ENCODE measurements around the gene PALS2. TPM values are rescaled to one million over a fixed set of nuclear protein-coding genes. Genes with fewer than 3 reads are reported as not detected.

Gene PALS2
- total RNA-seq, 1 experiment from 2014 or later = 64.6 TPM

GRCh38 chr7:24549991-24550390, 23.3 kb upstream of the PALS2 start:
- Mint-ChIP-seq H3K4me1 (peaks cover 5% of the 10 kb centered on the region; the same call in 1 of the 2 replicates), H3K36me3 (no peaks in the 10 kb centered on the region), H3K27me3 (ENCODE audit: low read depth) (no peaks in the 10 kb centered on the region), H3K9me3 (no peaks in the 10 kb centered on the region), H3K4me3 (no peak overlapping the region), H3K27ac (no peak overlapping the region)
- ATAC-seq = no peak
- no peak for TF ChIP-seq EMX1 (CRISPR knock-in tag; IDR thresholded peaks at IDR 0.05)
- TF ChIP-seq MXD4 (CRISPR knock-in tag; IDR thresholded peaks at IDR 0.05; ENCODE audit: borderline replicate concordance) = no peak
- no peak for TF ChIP-seq CBFB (CRISPR knock-in tag; IDR thresholded peaks at IDR 0.05; ENCODE audit: low read depth)
- TF ChIP-seq ETV6 (CRISPR knock-in tag; IDR thresholded peaks at IDR 0.05) = no peak
- TF ChIP-seq ZNF532 (CRISPR knock-in tag; IDR thresholded peaks at IDR 0.05; ENCODE audit: borderline replicate concordance) = no peak
- TF ChIP-seq SMAD3 (CRISPR knock-in tag; IDR thresholded peaks at IDR 0.05; ENCODE audit: borderline replicate concordance) = no peak
- TF ChIP-seq ZNF425 (CRISPR knock-in tag; conservative IDR thresholded peaks at IDR 0.05) = no peak
- TF ChIP-seq CDX4 (CRISPR knock-in tag; IDR thresholded peaks at IDR 0.05; ENCODE audit: borderline replicate concordance) = no peak
- TF ChIP-seq GABPB1 (CRISPR knock-in tag; IDR thresholded peaks at IDR 0.05) = no peak
- no peak for TF ChIP-seq ARID4B (CRISPR knock-in tag; IDR thresholded peaks at IDR 0.05; ENCODE audit: borderline replicate concordance)
- no peak for TF ChIP-seq TEAD4 (CRISPR knock-in tag; IDR thresholded peaks at IDR 0.05)
- no peak for TF ChIP-seq ZNF219 (CRISPR knock-in tag; IDR thresholded peaks at IDR 0.05; ENCODE audit: borderline replicate concordance)
- TF ChIP-seq NR1H2 (CRISPR knock-in tag; IDR thresholded peaks at IDR 0.05) = no peak
- no peak for TF ChIP-seq ZNF121 (CRISPR knock-in tag; IDR thresholded peaks at IDR 0.05)
- TF ChIP-seq NFYB (CRISPR knock-in tag; conservative IDR thresholded peaks at IDR 0.05; ENCODE audit: low read depth) = no peak
- TF ChIP-seq GRHL2 (CRISPR knock-in tag; IDR thresholded peaks at IDR 0.05; ENCODE audit: insufficient replicate concordance, severe bottlenecking) = no peak
- TF ChIP-seq CREB1 (CRISPR knock-in tag; IDR thresholded peaks at IDR 0.05) = no peak
- TF ChIP-seq MLX (CRISPR knock-in tag; IDR thresholded peaks at IDR 0.05) = no peak
- no peak for DNase-seq (ENCODE audit: low spot score)
- POLR2A ChIA-PET = no interaction called here
- CTCF ChIA-PET = no interaction called here

Measured in WTC11 (cell line).